Iris pigment epithelial cell (primary cell): Measurements from ENCODE around the gene SAA2.
"Not testable (repeated sequence)": the region's sequence is repeated elsewhere in the genome, so short reads cannot be mapped to it uniquely, and the experiment has no call there.

Experiments used
- DNase-seq: peaks from one replicate; pipeline ENCODE4 v3.0.0-alpha.2; 2011; ENCODE audit warnings: low read depth

SAA2 gene

GRCh38 chr11:18247191-18247581 is 1.3 kb downstream of the SAA2 start:
- not testable (repeated sequence) for DNase-seq

DNA sequence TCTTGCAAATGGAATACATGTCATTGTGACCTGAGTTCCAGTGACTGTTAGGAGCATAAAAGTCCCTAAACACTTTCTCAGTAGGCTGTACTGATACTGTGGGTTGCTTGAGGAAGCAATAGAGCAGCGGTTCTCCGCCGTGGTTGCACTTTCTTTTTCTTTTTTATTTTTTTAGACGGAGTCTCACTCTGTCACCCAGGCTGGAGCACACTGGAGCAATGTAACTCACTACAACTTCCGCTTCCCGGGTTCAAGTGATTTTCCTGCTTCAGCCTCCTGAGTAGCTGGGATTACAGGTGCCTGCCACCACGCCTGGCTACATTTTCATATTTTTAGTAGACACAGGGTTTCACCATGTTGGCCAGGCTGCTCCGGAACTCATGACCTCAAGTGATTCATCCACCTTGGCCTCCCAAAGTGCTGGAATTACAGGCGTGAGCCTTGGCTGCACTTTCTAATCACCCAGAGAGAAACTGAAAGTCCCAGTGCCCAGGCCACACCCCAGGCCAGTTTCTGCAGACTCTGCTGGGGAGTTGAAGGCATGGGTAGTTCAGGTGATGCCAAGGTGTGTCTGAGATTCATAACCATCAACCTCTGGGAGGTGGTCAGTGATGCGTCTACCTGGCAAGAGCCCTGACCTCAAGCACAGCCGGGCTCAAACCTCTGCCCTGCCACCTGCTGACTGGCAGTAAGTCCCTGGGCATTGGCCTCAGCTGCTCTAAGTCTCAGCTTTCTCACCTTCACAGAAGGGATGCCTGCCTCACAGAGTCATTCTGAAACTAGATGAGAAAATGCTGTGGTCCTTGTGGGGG is 1.9 kb downstream of the SAA2 start:
- not testable (repeated sequence) for DNase-seq

DNA sequence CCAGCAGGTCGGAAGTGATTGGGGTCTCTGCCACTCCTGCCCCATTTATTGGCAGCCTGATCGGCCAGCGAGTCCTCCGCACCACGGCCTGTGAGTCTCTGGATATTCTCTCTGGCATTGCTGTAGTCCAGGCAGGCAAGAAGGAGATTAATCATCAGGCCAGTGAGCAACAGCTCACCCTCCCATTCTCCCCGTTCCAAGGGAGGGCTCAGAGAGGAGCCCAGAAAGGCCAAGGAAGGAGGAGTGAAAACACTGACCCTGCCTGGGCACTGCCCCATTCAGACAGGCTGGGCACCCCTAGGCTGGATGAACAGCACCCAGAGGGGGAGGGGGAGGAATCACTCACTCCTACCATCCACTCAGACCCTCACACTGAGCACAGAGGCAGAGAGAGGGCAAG is 3.1 kb downstream of the SAA2 start:
- no peak for DNase-seq

DNA sequence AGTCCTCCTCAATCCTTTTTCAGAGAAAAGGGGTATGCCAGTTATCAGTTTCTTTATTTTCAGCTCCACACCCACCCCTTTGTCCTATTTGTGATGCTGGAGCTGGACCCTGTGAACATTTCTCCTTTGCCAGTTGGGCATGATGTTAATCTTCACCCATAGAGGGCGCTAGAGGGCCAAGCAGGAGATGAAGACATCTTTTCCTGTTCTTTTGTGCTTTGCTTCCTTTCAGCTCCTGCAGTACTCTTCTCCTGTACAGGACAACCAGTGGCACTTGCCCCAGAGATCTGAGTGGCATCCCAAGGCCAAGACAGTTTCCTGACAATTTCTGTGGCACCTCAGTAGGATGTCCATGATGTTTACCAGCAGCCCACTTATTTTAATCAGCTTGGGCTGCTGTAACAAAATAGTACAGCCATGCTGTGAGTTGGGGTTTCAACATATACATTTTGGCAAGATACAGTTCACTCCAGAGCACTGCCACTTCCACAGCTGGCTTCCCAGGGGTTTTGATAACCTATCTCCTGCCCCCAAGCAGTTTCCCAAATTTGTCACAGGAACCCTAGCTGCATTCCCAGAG is 4.6 kb downstream of the SAA2 start:
- DNase-seq = peak; percentile 70

- no peak for DNase-seq
Observed at GRCh38 chr11:18239655-18240054, 8.8 kb downstream of the SAA2 start.

GRCh38 chr11:18236664-18237356 is 11.7 kb downstream of the SAA2 start, which contains the start of gene SAA4:
SAA4 (minus strand) TSS chr11:18236802; CDS start chr11:18235926, 876 bp downstream.
- no peak for DNase-seq

- no peak for DNase-seq
Observed at GRCh38 chr11:18235394-18236334, 12.8 kb downstream of the SAA2 start.

- DNase-seq = no peak
Observed at GRCh38 chr11:18233912-18234311, 14.6 kb downstream of the SAA2 start.

GRCh38 chr11:18230859-18231258 is 17.6 kb downstream of the SAA2 start:
- DNase-seq = no peak

DNA sequence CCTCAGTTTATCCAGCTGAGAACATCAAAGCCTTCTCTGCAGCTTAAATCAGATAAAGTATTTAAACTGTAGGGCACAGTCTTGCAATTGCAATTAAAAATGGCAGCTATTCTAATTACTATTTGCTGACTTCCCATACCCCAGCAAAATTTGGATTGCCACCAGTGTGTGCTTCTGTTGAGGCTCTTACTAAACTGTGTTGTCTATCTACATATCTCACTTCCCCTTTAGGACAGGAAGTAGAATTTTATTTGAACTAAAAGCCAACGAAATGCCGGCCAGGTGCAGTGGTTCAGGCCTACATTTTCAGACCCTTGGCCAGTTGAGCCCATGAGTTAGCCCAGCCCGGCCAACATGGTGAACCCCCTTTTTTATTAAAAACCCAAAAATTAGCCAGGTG is 19.0 kb downstream of the SAA2 start:
- DNase-seq = no peak

GRCh38 chr11:18225913-18226312 is 22.6 kb downstream of the SAA2 start:
- DNase-seq = no peak

DNA sequence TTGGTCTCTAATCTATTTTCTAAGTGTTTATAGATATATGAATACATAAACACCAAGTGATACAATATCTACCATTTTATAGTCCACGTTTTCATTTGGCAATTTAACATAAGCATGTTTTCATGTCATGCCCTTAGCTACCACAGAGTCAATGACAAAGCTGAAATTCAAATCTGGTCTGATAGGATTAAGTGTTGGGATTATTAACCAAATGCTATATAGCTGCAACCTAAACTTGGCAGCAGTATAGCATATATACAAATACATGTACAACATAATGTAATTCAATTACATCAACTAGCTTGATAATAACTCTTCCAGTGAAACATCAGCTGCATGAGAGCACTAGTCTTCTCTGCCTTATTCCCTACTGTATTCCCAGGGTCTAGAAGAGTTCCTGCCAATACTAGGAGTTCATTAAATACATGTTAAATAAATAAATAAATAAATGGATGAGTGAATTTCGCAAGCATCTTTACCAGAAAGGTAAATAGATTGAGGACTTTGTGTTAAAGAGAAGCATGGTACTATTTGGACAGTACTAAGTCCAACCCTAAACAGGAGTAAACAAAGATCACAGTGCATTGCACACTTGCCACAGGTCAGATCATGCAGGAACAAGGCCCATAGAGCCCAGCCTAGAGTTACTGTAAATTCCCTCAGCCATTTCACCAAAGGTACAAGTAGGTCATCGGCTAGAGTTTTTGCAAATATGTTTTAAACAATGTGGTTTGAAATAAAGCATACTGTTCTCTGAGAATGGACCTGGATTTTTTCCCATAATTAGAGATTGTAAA is 24.7 kb downstream of the SAA2 start:
- DNase-seq = no peak

GRCh38 chr11:18222814-18223421 is 25.6 kb downstream of the SAA2 start:
- no peak for DNase-seq

DNA sequence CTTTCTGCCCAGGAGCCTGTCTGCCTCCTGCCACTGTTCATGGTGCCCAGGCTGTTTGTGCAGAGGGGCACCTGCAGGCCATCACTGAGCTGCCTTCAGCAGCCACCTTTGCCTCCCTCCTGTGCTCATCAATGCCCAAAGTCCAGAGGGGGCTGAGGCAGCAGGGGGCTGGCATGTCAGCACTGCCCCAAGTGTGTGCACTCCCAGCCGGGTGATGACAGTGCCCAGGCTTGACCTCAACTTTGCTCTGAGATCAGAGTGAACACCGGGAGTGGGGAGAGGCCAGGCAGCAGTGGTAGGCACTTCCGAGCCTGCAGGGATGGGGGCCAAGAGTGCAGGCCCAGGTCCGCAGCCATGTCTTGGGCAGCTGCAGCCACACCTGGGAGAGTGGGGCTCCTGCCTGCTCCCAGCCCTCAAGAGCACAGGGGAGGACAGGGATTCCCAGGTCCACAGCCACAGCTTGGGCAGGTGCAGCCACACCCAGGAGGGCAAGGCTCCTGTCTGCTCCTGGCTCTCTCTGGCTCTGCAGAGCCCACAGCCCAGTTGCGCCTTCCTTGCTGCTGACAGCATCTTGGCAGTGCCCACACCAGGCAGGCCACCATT is 27.1 kb downstream of the SAA2 start:
- DNase-seq = no peak

DNA sequence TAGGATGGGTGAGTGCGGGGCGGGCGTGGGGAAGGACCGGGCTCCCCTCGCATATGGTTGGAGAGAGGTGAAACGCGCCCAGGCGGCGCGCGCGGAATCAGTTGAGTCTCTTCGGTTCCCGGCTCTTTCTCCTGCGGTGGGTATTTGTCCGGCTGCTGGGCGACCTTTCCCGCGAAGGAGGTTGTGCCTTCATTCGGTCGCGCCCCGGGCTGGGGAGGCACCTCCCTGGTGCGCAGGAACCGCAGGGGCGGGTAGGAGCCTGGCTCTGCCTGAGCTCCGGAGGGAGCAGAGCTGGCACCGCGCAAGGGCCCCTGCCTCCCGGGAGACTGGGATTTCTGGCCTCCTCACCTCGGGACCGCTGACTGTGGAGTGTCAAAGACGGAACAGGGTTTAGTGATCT is 39.4 kb downstream of the SAA2 start:
- DNase-seq = no peak

- DNase-seq = no peak
Observed at GRCh38 chr11:18204771-18205170, 43.7 kb downstream of the SAA2 start.

- DNase-seq = no peak
Observed at GRCh38 chr11:18204220-18204619, 44.2 kb downstream of the SAA2 start.

GRCh38 chr11:18203723-18204122 is 44.7 kb downstream of the SAA2 start:
- DNase-seq = peak; percentile 23

DNA sequence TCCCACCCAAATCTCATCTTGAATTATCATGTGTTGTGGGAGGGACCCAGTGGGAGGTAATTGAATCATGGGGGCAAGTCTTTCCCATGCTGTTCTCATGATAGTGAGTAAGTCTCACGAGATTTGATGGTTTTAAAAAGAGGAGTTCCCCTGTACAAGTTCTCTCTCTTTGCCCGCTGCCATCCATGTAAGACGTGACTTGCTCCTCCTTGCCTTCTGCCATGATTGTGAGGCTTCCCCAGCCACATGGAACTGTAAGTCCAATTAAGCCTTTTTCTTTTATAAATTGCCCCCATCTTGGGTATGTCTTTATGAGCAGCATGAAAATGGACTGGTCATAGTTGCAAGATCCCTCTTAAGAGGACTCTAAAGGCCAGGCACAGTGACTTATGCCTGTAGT is 50.7 kb downstream of the SAA2 start:
- not testable (repeated sequence) for DNase-seq

- DNase-seq = no peak
Observed at GRCh38 chr11:18196532-18196931, 51.9 kb downstream of the SAA2 start.
